Activated gamma-delta T cell (primary cell): Measurements from ENCODE around the gene PALD1.
A peak's percentile ranks its signal among the peaks of the same experiment; 100 is the strongest.

Experiments
- DNase-seq: peaks from one replicate; lab custom pipeline; 2025; lab: John Stamatoyannopoulos, UW
- total RNA-seq, 2 donors: gene quantifications; one replicate each; lab custom pipeline; 2026; lab: John Stamatoyannopoulos, UW

The PALD1 gene
- total RNA-seq = 0.41 to 0.57 reads per million in 2 donors

DNA sequence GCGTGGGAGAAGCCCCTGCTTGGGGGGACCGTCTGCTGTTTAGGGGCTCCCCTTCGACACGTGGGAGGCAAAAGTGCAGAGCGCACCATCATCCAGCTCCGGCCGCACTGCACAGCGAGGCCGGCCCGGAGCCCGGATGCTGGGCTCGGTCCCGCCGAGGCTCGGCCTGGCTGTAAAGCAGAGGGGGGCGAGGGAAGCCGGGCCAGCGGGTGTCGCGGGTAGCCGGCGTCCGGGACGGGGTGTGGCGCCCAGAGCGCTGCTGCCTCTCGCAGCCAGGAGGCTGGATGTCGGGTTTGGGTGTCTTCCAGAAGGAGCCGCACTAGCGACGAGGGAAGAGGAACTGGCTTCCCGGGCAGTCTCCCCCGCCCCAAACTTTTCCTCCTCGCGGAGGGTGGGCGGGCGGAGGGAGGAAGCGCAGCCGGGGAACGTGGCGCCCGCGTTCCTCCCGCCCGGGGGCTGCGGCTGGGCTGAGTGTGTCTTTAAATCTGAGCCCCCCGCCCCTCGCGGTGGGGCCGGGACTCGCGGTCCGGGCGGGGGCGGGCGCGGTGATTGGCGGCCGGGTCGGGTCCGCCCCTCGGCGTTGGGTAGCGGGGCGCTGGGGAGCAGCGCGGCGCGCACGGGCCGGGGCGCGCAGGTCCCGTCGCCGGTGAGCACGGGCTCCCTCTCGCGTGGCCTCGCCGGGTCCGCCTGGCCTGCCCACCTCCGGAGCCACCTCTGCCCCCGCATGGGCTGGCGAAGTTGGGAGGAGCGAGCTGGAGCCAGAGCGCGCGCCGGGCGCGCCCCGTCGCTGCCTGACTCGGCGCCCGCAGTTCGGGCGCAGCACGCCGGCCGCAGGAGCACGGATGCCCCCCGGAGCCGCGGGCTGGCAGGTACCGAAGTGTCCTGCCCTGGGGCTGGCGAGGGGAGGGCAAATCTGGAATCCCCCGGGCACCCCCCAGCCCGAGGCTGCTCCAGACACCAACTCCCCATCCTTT, at the start of gene PALD1:
PALD1 (plus strand) TSS at position 577 of the 974 bp plus-strand sequence. CDS start 47,185 bp downstream, outside the sequence.
- DNase-seq = peak; percentile 22

DNA sequence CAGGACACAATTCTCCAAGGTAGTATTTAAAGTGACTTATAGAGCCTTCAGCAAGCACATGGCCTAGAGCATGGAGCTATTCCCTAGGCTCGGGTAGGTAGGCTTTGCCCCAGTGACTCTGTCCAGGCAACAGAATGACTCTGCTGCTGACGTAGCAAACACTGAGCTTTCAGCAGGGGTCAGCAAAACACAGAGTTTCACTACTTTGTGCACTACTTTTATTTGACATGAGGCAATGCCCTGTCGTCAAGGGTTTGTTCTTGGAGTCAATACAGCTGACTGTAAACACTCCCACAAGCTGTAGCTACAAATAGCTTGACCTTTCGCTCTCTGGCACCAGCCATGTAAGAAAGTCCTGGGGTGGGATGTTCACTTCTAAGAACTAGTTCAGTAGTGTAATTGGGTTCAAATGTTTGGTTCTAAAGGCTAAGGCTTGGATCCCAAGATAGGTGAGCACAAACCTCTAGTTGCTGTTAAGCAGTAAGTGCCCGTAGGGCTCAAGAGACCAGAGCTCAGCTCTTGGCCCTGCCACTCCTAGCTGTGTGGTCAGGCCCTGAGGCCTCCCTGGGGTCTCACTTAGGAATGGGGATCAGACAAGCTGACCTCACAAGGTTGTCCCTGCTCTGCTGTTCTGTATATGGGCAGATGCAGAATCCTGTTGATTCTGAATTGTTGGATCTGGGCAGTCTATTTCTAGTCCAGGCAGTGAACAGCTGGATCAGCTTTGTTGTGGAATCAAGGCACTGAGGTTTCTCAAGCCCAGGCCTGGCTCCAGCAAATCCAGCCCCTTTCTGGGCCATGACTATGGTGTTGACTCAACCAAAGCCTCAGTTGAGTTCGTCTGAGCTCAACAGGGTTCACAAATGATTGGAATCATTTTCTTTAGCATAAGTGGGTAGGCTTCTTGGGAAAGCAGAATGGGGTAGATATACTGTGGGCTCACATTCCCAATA, 47.8 kb upstream of the PALD1 start:
- DNase-seq = no peak

DNA sequence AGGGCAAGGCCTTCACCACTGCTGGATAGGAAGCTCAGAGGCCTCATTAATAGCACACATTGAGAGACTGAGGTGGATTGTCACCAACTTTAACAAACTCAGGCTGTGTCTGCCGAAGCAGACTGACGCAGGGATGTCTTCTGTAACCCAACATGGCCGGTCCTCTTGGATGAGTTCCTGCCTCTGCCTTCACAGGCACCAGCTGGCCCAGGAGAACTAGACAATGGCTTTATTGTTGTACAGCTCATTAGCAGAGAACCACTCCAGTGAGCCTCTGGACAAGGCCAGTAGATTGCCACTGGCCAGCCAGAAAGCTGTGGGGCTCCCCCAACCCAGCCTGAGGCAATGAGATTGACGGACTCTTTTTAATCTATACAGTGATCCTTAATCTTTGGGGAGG, 46.5 kb upstream of the PALD1 start:
- no peak for DNase-seq

DNA sequence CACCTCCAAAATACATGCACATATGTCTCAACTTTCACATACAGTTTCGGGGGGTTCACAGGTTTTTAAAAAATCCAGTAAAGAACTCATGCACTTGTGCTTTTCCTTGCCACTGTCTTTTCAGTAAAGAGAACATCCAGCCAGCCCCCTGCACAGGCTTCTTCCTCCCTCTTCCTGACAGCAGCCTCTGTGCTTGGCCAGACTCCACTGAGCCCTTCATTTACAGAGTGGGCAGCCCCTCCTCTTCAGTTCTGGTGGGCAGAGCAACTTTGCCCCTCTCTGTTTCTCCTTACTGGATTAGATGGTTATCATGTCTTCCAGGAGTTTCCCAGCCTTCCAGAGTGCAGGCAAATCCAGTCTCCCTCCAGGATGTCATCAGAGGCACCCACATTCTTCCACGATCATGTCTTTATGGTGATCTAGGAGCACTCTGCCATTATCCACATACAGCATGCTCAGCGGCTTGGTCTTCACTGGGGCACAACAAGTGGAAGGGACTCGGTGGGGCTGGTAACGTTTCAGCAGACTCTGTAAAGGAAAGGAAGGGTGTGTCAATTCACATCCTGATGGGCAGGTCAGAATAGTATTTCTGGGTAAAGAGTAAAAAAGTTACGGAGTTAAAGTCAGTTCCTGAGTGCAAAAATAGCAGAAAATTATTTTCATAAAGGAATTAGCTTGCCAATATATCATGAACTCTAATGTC, 45.9 kb upstream of the PALD1 start:
- DNase-seq = no peak

DNA sequence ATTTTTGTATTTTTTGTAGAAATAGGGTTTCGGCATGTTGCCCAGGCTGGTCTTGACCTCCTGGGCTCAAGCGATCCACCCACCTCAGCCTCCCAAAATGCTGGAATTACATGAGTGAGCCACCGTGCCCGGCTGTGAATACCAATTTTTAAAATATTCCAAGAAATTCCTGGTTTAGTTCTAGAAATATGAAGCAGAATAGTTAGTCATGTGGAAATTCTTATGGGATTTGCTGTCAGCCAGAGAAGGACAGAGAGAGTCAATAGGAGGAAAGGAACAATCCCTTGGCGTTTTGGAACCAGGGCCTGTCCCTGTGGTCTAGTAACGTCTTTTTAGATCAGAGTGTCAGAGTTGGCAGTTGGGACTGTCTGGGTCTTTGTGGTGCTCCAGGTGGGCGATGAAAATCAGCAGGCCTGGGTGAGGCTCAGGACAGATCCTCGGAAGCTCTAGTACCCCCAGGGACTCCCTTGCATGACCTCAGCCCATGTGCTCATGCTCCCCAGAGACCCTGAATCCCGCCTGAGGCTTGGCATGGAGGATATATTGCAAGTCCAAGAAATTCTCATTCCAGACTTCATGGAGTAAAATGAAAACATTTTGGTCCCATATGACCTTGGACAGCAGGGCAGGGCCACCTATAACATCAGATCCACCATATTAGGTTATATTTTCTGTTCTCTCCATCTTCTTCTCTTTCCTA, 44.8 kb upstream of the PALD1 start:
- no peak for DNase-seq

DNA sequence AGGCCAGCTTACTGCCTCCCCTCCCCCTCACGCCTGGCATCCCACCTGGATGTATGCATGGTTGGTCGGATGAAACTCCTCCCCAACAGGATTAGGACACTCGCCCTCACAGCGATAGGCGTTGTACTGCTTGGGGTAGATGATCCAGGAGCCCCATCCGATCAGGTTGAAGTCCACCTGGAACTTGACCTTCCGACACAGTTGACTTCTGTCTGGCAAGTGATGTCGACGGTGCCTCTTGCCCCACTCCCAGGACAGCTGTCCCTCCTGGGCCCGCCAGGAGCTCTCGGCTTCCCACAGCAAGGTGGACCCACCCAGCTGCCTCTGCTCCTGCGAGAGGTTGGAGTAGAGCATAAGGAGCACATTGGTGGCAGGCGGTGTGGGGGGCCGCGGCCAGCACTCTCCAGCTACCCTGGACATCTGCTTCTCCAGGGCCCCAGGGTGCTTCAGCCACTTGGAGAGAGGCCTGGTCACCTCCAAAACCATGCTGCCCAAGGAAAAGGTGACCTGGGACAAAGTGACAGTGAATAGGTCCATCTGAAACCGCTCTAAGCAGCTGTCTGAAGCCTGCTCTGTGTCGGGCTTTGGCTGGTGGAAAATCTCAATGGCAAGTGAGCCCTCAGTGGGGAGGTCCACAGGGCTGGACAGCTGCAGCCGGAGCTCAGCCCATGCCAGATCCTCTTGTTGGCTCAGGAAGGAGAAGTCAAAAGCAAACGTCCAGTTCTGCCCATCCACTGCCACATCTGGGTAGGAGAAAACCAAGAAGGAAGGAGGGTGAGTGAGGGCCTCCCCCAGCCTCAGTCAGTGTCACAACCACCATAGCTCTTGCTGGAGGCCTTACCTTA, 43.1 kb upstream of the PALD1 start:
- DNase-seq = no peak

DNA sequence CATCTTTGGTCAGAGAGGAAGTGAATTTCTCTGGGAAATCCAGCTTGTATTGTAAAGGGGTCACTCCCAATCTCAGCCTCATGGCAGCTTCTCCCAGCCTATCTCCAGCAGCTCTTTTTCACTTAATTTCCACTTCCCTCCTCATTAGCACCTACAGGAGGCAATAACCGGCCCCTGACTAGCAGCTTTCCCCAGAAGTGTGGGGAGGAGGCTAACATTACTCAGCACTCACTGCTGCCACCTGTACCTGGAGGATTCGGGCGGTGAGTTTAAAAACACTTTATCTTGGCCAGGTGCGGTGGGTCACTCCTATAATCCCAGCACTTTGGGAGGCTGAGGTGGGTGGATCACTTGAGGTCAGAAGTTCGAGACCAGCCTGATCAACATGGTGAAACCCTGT, 40.8 kb upstream of the PALD1 start:
- DNase-seq = no peak

DNA sequence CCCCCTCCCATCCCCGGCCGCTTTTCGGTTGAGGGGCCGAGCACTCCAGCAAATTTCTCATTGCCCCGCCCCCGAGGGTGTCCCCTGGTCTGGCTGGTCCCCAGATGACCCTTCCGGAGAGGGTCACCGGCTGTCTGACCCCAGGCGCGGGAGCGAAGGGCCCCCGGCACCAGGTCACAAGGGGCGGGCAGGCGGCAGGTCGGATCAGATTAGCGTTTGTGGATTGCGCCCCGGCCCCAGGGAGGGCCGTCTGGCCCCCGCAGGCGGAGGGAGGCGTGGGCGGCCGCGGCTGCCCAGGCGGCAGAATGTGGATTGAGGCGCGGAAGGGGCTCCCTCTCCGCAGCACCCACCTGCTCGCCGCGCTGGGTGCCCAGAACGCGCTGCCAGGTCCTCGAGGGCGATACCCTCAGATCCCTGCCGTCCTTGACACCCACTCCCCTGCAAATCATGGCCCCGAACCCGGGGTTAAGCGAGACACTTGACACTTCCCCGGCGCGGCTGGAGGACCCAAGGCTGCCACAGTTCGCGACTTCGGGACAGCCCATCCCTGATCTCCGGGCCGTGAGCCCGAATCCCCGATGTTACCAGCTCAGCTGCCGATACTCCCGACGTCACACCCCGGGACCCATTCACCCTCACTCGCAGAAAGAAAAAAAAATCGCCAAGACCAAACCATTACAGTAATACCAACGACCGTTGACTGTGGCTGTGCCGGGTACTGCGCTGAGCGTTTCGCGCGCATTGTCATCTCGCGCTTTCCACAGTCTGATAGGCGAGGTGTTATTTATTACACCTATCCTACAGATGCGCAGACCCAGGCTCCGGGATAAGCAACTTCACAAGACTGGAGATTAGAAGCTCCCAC, 38.0 kb upstream of the PALD1 start:
- DNase-seq = no peak

DNA sequence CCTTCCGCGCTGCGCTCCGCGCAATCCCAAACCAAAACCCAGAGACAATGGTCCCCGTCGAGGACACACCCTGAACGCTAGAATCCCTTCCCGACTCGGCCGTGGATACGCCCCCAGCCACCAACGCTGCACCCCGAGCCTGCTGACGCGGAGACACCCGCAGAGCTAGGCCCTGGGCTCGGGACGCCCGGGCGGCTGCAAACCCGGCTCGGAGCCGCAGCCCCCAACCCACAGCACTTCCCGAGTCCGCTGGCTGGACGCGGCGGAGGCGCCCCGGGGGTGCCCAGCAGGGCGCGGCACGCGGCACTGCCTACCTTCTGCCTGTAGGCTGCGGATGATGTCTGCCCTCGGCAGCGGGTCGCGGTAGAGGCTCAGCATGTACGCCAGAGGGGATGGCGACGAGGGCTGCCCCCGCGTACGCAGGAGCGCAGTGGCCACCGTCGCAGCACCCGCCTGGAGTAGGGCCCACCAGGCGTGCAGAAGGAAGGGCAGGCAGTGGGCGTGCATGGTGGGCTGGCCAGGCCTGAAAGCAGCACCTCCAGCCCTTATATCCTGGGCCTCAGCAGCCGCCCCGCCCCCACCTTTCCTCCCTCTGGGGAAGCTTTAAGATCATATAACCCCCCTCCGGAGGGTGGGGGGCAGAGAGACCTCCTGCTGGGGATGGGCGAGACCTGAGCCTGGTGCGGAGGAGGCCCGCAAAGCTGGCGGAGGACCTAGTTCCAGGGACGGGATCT, 37.2 kb upstream of the PALD1 start, which contains the start of gene NODAL:
NODAL (minus strand) TSS at position 521 of the 734 bp plus-strand sequence; CDS start at position 507, 14 bp downstream.
- DNase-seq = no peak

DNA sequence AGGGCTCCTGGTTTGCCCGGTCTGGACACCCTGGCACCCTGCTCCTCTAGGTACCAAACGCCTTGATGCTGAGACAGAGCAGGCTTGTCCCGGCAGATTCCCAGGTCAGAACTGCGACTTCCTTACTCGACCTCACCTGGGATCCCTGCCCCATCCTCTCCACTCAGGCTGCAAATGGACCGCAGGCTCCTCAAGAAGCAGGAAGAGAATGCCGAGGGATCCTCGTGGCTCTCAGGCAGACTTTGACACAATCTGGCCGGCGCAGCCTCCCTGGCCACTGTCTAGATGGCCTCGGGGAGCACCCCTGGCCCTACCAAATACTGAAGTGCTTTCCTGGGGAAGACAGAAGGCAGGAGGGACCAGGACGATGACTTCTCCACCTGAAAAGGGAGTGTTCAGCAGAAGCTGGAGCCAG, 36.7 kb upstream of the PALD1 start:
- no peak for DNase-seq

DNA sequence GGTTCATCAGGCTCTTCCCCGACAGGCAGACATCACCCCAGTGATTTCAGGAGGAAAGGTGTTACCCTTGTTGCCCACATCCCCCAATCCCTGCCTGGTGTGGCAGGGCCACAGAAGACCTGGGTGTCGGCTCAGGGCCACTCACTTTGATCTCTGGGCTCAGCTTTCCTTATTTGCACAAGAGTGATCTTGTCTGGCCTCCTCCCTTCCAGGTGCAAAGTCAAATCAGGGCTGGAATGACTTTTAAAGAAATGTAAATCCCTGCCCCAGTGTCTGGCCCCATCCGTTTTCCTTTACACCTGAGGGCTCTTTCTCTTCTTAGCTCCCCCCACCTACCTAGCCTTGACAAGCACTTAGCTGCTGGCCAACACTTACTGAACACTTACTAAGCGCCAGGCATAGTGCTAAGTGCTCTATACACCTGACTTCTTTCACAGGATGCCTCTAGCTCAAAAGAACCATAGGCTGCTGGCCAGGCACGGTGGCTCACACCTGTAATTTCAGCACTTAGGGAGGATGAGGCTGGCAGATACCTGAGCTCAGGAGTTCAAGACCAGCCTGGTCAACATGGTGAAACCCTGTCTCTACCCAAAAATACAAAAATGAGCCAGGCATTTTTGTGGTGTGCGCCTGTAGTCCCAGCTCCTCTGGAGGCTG, 36.1 kb upstream of the PALD1 start:
- DNase-seq = no peak

DNA sequence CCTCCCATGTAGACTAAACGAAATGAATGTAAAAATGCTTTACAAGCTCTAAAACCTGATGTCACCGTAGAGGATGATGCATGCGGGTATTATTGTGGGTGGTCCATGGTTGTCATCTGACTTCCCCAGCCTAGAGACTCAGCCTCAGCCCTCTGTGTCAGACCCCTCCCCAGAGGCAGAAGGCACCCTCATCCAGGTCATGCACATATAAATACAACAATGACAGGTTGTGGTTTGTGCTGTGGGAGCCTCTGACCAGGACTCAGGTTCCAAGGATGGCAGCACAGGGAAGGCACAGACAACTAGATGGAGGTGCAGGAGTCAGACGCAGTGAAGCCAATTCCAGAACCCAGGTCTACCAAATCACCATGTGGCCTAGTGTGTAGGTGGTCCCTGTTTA, 33.8 kb upstream of the PALD1 start:
- no peak for DNase-seq

DNA sequence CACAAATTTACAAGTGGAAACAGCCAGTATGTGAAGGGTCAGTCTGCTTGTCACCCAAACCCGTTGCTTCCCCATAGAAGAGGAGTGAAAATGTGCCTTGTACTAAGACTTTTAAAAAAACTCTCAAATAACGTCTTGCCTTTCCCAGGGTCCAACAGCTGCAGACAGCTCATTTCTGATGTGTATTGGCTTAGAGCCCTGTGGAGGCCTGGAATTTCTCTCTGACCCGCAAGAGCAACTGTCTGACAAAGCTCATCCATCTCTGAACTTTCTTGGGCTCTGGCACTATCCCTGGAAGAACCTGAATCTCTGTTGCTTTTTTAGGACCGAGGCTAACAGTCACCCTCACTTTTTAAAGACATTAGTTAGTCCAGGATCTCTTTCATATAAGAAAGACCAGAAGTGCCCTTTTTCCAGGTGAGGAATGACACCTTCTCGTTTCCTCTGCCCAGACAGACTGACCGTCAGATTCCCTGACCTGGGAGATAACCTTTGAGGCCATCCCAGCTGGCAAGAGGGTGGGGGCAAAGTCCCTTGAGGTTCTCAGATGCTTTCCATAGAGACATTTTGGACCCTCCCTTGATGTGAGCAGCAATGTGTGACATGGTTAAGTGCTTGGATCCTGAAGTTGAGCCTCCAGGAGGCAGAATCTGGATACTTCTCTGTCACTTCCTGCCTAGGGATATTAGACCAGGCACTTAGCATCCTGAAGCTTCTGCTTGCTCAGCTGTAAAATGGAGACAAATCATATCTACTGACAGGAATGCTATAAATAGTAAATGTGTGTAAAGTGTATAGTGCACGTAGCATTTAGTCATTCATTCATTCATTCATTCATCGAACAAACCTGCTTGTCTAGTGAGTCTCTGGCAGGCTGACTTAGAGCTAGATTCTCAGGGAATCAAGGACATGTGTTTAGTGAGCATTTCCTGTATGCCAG, 32.6 kb upstream of the PALD1 start:
- DNase-seq = no peak

DNA sequence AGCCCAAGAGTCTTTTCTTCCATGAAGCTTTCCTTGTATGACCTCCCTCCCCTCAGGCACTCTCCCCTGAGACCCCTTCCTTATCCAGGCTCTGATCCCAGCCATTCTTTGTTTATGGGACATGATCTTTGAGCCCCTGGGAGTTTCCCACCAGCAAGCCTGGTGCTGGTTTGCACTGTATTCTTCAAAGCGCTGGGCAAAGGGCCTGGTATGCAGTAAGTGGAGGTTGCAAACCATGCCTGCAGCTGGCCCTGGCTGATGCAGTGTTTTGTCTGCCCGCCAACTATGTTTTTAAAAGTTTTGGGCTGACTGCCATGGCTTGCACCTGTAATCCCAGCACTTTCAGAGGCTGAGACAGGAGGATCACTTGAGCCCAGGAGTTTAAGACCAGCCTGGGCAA, 30.3 kb upstream of the PALD1 start:
- no peak for DNase-seq

DNA sequence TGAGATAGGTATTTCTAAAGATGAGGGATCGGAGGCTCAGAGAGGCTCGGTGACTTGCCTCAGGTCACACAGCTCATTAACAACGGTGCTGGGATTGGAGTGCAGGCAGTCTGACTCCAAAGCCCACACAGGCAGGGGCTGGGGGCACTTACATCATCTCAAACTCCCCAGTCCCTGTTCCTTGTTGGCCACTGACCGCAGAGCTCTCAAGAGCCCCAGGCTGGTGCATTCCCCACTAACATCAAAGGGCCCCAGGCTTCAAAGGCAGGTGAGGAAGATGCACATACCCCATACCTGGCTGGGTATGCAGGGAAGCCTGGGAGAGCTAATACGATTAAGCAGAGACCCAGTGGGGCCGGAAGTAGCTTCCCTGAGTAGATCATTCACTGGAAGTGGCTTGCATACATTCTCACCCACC, 23.3 kb upstream of the PALD1 start:
- no peak for DNase-seq

DNA sequence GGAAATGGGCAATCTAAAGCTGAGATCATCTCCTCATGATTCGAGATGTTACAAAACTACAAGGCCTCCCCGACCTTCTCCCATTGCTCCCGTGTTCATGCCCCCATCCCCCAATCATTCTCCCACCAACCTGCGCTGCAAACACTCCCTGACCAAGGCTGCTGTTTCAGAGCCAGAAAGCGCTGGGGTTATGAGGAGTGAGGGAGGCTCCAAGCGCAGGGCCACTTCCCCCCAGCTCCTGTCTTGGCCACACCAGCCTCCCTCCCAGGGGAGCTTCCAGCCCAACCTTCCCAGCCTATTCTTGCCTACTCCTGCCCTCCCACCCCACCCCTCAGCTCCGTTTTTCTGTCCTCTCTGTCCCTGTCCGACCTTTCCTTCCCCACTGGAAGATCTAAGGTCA, 22.4 kb upstream of the PALD1 start:
- no peak for DNase-seq
